ENCODE measurements around the gene NTS. TPM values are rescaled to one million over a fixed set of nuclear protein-coding genes. Genes with fewer than 3 reads are reported as not detected.

The NTS gene
- total RNA-seq, 1 donor from 2014 or later = 2.3 TPM

DNA sequence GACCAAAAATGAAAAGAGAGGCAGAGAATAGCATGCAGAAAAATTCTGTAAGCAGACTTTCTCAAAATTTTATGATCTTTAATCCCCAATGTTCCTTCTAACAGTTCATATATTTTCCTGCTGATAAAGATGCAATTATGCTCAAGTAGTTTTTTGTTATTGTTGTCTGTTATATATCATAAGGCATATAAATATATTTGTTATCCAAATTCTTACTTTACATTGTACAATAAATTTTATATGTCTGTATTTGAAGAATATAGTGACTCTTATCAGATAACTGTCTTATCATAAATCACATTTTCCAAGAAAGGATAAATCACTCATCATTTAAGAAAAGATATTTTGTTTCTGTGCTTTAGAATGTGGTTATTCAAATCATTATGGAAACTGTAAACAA, 40.5 kb upstream of the NTS start:
- Histone ChIP-seq H3K27me3 (ENCODE audit: low read depth) (no peaks in the 10 kb centered on the region), H3K27ac (no peak overlapping the region), H3K36me3 (no peaks in the 10 kb centered on the region), H3K4me3 (peak overlapping the region; percentile 55), H3K4me1 (peaks cover 7% of the 10 kb centered on the region), H3K9me3 (no peaks in the 10 kb centered on the region)
- DNase-seq (no peak), ATAC-seq (no peak)
- intact Hi-C loops (cut with DNase I) = no loop called here
- no peak for TF ChIP-seq CTCF (IDR thresholded peaks at IDR 0.05)

DNA sequence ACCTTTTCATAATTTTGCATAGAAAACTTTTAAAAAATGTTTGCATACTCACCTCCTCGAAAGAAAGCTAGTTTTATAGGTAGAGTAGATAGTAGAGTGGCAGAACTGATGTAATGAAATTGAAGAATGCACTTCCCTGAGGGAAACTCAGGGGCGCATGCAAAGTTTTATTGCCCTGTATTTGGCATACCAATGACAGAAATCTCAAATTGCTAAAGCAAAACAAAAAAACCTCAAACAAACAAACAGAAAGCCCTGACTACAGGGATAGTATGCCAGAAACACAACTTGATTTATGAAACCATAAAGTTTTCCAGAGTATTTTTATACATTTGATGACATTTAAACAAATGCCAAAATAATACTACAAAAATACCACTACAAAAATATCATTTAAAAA, 39.7 kb upstream of the NTS start:
- H3K9me3 ChIP-seq = no peaks in the 10 kb centered on the region
- ATAC-seq = no peak
- peak overlapping the region; percentile 55 for H3K4me3 ChIP-seq
- peak overlapping the region; percentile 72 for H3K27ac ChIP-seq
- TF ChIP-seq CTCF (IDR thresholded peaks at IDR 0.05) = no peak
- H3K36me3 ChIP-seq = no peaks in the 10 kb centered on the region
- H3K27me3 ChIP-seq (ENCODE audit: low read depth) = no peaks in the 10 kb centered on the region
- peaks cover 7% of the 10 kb centered on the region for H3K4me1 ChIP-seq
- DNase-seq = no peak
- intact Hi-C loops (cut with DNase I) = no loop called here

- no peaks in the 10 kb centered on the region for H3K27me3 ChIP-seq (ENCODE audit: low read depth)
- peak overlapping the region; percentile 55 for H3K4me3 ChIP-seq
- DNase-seq (no peak), ATAC-seq (peak; percentile 54 to 63)
- no peaks in the 10 kb centered on the region for H3K36me3 ChIP-seq
- intact Hi-C loops (cut with DNase I) = no loop called here
- H3K4me1 ChIP-seq = peaks cover 7% of the 10 kb centered on the region
- no peaks in the 10 kb centered on the region for H3K9me3 ChIP-seq
- H3K27ac ChIP-seq = peak overlapping the region; percentile 72
- no peak for TF ChIP-seq CTCF (IDR thresholded peaks at IDR 0.05)
Measured at GRCh38 chr12:85835426-85836196, 38.5 kb upstream of the NTS start.

DNA sequence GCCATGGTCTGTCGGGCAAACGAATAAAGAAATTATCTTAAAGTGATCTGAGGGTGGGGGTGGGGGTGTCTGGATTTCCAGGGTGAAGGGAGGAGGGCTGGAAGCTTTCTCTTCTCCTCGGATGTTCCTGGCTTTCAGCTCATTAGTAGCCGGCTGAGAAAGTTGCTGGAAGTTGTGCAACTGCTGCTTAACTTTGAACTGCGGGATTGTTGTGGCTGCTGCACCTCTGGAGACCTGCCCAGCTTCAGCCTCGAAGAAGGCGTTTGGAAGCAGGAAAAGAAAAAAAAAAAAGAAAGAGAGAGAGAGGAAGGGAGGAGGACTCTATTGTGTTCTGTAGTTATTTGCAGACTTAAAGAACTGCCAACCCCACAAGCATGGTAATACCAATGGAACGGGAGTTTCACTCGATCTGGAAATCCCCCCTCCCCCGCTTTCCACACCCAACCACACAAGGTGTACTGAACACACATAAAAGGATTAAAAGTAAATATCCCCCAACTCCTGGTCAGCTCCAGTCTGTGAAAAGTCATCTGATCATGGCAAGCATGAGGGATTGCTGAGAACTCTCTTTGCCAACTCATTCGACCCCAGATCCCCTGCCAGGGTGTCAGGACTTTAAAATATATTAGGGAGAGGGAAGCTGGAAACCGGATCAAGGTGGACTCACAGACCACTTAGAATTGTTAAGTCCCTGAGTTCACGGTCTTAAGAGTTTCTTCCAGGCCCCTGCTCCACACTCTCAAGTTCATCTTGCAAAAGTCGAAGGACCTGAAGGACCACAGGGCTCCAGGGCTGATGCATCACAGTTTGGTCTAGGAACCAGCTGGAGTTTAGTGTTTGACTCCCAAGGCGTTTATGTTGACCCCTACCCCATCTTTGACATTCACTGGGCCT, 37.7 kb upstream of the NTS start, which contains the start of gene RASSF9:
RASSF9 (minus strand) TSS at position 213 of the 894 bp plus-strand sequence; CDS start at position 5, 208 bp downstream.
- Histone ChIP-seq H3K4me1 (peaks cover 3% of the 10 kb centered on the region), H3K36me3 (no peaks in the 10 kb centered on the region), H3K27ac (peak within 1 kb of the TSS; percentile 72), H3K27me3 (ENCODE audit: low read depth) (no peaks in the 10 kb centered on the region), H3K9me3 (no peaks in the 10 kb centered on the region), H3K4me3 (peak within 1 kb of the TSS; percentile 55)
- peak; percentile 77 for DNase-seq
- ATAC-seq = peak; percentile 87 to 89
- intact Hi-C loops (cut with DNase I) = no loop called here
- no peak for TF ChIP-seq CTCF (IDR thresholded peaks at IDR 0.05)

- peak; percentile 24 for DNase-seq
- ATAC-seq = peak; percentile 28 to 48
- Histone ChIP-seq H3K36me3 (no peaks in the 10 kb centered on the region), H3K9me3 (no peaks in the 10 kb centered on the region), H3K27me3 (ENCODE audit: low read depth) (no peaks in the 10 kb centered on the region), H3K27ac (no peak overlapping the region), H3K4me3 (no peak overlapping the region), H3K4me1 (no peaks in the 10 kb centered on the region)
- intact Hi-C loops (cut with DNase I) = no loop called here
- no peak for TF ChIP-seq CTCF (IDR thresholded peaks at IDR 0.05)
Measured at GRCh38 chr12:85843606-85844310, 30.3 kb upstream of the NTS start.

Measured in lower lobe of right lung (tissue), 2 donors.